Superior temporal gyrus (tissue), 1 donor: ENCODE results near the gene TRAF3IP3.

Source experiments
- DNase-seq: peaks from one replicate; pipeline ENCODE4 v3.0.0-alpha.2; 2016; ENCODE audit errors: extremely low spot score

TRAF3IP3 gene

DNA sequence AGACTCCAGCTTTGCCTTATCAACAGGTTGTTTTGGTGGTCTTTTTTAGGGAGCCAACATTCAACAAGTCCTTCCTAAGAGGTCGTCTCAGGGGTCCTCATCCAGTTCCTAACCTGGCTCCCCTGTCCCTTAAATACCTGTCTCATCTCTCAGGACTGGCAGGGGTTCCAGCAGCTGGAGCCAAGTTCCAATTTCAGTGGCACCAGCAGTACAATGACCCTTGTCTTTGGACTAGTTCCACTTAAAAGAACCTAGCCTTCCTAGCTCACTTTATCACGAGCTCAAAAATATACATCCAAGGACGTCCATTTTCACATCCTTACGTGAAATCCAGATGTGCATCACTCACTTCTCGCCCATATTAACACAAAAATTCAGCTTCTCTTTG, 18.7 kb upstream of the TRAF3IP3 start:
- no peak for DNase-seq

DNA sequence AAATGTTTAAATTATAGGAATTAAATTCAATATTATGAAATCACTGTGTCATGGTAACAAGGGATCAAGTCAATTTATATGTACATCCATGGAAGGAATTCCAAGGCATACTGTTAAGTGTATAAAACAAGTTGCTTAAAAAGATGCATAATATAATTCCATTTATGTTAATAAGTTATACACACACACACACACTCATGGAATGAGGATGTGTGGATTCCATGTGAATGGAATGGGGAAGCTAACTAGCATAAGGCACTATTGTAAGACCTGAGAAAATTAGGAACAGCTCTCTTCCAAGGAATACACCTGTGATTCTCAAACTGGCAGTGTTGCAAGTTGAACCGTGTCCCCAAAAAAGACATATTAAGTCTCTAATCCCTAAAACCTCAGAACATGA, 17.6 kb upstream of the TRAF3IP3 start:
- DNase-seq: no peak

DNA sequence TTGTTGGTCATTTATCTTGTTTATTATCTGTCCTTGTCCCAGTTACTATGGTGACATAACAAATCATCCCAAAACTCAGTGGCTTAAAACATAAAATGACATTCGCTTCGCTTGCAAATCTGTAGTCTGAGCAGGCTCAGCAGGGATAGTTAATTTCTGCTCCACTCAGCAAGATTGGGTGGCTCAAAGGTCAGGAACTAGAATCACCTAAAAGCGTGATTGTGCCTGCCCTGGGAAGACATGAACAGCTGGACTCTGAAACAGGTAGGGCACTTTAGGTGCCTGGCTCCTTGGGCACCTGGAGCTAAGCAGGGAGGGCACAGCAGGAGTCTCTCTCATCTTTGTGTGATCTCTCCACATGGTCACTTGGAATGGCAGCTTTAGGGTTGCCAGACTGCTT, 14.7 kb upstream of the TRAF3IP3 start:
- no peak for DNase-seq

DNA sequence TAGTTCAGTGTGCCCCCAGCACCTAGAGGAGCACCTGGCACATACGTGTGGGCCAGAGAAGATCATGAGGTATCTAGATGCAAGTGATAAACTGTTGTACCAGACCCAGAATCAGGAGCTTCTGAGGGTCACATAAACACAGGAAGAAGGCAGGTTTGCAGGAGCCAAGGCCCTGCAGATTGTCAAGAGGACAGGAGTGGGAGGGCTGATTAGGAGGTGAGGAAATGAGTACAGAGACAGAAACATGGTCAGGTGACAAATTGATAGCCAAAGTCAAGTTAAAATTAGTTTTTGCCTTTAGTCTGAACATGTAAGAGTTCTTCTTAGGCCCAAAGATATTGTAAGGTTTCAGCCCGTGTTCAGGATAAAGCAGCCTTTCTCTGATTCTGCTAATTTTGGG, 14.0 kb upstream of the TRAF3IP3 start:
- no peak for DNase-seq

DNA sequence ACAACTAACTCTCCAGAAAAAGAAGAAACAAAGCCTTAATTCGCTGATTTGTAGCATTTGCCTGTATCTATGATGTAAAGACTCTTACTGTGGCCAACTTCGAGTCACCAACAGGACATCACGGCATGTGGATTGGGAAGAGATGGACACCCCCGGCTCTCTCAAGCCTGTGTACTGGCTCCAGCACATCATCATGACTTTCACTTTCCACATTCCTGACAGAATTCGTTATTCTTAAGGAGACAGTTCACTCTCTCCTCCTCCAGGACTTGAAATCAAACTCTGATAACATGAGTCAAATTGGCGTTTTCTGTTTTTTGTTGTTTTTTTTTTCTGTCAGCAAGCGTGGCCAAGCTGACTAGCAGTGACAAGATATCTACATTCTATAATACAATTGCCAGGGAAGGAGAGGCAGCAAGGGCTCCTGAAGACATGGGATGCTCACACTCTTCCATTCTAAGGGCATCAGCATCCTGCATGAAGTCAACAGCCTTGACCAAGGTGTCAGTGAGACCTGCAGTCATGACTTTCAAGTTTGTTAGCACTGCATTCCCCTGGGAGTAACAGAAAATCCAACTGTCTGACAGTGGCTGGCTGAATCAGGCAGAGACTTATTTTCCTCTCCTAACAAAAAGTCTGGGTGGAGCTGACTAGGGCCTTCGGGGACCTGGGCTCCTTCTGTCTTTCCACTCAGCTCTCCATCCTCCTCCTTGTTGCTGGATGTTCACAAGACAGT, 13.3 kb upstream of the TRAF3IP3 start:
- peak; percentile 47 for DNase-seq

DNA sequence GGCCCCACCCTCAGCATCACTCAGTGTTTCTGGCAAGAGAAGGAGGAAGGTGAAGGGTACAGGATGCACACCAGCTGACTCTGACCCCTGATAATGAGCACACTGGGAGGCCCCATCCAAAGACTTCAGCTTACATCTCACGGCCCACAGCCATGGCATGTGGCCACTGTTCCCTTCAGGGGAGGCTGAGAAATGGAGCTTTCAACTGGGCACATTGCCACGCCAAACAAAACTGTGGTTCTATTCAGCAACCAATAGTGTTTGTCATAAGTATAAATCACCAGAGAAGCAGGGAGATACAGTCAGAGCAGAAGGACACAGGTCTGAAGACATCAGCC, 12.7 kb upstream of the TRAF3IP3 start:
- DNase-seq: peak; percentile 55

DNA sequence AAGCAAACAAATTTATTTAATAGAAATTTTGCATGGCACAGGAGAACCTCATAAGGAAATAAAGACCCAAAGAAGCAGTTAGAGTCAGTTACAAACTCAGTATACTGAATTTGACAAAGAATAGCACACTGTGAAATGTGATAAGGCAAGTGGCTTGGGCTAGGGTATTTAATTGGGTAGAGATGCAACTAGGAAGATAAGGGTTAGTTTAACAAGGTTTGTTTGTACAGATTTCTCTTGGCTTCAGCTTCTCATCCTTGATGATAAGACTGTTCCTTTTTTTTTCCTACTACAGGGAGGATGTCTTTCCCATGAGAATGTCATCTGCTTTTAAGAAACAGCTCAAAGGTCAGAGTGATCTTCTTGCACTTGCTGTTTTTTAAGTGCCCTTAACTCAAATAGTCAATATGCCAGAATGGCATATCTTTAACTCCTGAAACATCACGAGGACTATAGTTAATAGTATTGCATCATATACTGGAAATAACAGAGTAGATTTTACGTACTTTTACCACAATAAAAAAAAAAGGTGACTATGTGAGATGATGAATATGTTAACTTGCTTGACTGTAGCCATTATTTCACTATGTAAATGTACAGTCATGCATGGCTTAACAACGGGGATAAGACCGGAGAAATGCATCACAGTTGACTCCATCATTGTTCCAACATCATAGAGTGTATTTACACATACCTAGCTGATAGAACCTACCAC, 9.2 kb upstream of the TRAF3IP3 start:
- DNase-seq: no peak

DNA sequence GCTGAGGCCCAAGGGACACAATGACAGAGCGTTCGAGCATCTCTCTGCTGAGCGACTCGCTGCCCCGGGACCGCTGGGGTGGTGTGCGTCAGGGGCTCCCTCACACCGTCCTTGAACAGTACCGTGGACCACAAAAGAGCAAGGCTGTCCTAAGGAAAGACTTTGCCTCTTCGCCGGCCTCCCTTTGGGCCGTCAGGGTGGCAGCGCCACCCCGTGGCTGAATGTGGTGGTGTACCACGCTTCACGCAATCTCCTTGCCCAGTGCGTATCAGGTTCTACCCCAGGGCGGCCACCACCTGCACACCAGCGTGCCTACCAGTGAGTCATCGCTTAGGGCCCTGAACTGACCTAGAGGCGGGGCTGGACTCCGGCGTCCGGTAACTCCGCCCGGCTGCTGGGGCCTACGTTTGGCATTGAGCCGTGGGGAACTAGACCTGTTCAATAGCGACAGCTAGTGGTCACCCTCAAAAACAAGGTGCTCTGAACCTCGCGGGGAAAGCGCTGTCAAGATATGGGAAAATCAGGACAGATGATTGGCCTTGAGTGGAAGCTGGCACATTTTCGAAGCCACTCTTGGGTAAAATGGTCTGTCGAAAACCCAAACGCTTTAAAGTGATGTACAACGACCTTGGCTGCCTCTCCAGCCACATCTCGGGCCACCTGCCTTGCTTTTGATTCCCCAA, 8.1 kb upstream of the TRAF3IP3 start:
- peak; percentile 89 for DNase-seq

DNA sequence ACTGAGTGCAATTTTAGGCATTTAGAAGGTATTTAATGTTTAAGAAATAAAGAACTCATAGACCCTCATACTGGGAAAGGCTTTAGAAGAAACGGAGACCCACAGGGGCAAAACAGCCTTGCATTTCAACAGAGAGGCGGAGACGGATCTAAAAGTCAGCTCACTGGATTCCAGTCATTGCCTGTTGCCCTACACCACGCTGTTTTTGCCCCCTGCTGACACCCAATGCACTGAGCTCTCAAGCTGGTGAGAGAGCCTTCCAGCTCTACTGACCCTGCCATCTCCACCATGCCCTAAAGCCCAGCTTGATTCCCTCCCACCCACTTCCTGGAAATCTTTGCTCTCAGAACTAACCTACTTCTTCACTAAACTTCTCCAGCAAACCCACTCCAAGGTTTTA, 7.2 kb upstream of the TRAF3IP3 start:
- no peak for DNase-seq

DNA sequence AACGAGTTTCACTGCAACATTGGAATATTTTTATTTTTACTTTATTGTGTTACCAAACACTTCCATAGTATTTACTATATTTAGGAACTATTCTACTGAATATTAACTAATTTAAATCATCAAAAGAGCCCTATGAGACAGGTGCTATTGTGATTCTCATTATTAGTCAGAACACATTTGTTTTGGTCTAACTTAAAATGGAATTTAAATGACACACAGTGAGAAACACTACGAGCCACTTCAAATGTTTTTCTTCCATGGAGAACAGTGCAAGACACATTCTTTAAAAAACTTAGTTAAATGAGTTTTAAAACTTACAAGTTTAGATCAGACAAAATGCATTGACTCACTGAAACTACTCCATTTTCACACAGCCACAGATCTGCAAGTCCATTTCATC, 6.6 kb upstream of the TRAF3IP3 start:
- DNase-seq: no peak

DNA sequence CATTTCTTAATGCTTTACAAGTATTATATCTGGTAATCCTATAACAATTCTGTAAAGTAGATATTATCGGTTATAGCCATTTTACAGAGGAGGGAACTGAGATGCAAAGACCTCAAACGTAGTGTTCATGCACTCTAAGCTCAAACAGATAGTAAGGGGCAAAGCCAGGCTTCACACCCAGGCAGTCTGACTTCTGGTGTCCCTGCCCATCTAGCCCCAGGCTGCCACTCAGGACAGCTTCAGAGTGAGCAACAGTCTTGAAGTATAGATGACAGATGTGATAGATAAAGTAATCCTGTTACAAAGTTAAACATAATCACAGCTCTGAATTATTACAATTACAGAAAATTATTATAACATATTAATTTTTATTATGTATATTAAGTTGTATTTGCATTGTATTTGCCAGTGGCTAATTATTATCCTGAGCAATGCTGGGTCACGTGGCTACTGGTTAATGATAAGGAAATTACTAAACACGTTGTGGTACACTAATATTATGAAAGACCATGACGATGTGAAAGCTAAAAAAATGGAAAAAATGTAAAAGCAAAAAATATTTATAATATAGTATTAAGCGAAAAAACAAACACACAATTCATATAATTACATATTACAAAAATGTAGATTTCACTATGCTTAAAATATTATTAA, 6.1 kb upstream of the TRAF3IP3 start:
- no peak for DNase-seq

DNA sequence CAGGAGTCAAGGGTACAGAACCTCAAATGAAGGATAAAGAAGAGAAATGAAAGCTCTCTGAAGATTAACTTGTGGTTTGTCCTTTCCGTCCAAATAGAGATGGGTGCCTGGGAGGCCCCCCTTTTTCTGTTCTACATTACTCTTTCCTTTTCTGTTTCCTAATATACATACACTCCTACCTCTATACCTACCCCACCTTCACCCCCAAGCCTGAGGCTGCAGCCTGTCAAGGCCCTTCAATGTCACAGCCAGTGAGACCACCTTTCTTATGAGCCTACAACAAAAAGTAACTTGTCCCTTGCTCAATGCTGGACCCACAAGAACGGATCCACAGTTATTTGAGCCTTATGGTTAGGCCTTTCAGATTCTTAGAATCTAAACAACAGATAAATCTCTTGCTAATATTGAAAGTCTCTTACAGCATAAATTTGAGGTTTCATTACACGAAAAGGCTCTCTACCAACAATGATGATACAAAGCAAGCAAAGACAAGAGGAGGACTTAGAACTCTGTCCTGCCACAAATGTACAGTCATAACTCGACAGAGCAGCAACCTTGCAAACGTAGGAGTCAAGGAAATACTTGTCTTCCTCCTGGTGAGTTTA, 4.1 kb upstream of the TRAF3IP3 start:
- no peak for DNase-seq

DNA sequence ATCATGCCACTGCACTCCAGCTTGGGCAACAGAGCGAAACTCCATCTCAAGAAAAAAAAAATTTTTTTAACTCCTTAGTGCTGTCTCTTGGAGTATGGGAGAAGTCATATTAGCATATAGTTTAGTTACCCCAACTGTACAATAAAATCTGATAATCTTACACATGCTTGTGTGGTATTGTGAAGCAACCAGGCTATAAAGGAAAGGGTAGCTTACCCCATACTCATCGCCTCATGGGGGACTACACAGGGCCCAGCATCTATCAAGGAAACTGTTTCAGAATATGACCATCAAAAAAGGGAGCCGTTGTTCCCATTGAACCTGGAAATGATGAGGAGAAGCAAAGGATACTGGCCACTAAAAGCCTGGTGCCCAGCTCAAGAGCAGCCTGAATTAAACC, 3.0 kb upstream of the TRAF3IP3 start:
- DNase-seq: no peak

DNA sequence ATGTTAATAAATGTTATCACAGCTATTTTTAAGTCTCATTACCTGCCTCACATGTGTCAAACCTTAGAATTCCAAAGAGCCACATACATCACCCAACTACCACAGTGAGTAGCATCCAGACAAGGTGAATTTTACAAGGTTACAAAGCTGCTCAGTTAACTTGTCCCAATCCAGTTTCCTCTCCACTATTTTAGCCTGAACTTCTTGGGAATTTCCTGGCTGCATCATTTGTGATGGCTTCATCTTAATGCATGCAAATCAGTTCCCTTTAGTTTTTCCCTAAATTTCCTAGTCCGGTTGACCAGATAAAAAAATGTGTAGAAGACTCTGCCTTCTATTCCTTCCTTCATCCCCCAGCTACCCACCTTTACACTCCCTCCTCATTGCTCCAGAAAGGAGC, 597 bp upstream of the TRAF3IP3 start:
- DNase-seq: no peak

DNA sequence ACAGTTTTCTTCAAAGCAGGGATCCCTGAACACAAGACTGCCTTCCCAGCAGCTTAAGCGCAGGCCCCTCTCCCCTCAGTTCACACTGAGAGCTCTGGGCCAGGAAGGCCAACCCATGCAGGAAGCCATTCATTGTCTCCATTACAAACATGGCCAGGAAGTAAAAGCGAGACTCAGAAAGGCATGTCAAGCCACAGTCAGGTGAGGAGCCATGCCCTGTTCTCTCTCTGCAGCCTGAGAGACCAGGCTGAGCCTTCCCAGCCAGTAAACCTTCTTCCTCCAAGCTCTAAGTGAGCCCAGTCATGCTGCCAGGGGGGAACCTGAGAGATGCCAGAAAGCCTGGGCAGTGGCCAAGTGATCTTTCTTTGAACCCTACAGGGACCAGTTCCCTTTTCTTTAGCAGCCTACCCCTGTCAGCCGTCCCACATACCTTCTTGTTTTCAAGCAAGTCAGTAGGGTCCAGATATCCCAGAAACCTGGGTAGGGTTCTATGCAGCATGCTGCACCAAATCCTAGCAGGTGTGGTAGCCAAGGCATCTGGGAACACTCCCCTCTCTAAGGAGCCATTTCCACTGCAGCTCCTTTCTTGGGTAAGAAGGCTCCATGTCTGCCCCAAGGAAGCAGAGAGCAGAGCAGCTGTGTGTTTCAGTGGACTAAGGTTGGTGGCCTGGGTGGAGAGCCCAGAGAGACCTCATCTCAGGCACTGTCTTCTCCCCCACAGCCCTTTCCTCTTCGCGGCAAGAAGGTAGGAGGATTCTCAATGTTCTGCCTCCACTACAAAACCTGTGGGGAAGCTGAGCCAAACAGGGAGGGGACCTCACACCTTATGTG, 977 bp downstream of the TRAF3IP3 start:
- no peak for DNase-seq

DNA sequence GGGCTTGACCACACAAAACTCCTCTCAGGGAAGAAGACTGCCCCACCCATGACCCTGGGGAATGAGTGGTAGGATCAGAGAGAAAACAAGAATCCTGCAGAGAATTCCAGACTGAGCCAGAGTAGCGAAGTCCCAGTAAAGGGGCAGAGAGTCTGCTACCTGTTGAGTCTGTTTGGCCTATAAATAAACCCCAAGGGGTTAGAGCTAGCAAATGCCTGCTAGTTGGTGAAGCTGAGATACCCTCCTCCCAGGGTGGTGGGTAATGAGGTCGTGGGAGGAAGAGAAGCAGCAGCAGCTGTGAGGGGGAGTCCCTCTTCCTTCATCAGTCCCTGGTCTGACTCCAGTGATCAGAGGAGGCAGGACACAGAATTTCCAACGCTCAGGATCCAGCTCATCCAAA, 2.5 kb downstream of the TRAF3IP3 start:
- no peak for DNase-seq

DNA sequence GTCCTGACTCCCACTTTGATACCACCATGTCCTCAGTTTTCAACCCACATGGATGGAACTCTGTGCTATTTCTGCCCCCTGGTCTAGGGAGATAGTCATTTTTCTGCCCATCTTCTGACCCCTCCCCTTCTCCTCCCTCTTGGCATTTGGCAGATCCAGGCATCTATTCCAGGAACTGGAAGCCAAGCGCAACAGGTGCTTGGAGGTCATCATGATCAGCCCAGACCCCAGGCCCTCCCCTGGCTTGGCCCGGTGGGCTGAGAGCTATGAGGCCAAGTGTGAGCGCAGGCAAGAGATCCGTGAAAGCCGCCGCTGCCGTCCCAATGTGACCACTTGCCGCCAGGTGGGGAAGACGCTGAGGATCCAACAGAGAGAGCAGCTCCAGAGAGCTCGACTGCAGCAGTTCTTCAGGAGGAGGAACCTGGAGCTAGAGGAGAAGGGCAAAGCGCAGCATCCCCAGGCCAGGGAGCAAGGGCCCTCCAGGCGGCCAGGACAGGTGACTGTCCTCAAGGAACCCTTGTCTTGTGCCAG, 4.0 kb downstream of the TRAF3IP3 start:
- no peak for DNase-seq

DNA sequence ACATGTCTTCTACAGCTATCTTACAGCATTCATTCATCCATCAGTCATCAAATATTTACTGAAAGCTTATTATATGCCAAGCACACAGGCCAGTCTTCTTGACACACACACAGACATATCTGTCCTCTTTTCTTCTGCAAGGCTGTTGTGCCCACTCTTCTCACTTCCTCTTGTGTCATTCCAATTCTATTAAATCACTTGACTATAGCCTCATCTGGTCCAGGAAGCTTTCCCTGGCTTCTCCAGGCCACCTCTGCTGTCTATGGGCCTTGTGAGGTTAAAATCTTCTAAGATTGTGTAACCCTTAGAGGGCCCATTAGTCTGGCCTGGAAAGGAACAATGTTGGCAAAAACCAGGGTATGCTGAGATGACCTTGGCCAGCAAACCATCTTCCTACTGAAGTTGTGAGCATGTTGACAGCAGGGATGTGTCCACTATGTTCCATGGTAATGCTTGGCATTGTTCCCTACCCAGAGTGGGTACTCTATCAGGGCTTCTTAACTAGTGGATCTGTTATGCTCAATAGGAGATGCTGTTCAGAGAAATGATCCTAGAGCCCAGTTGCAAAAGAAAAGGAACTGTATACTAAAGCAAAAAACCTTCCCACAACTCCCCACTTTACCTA, 5.3 kb downstream of the TRAF3IP3 start:
- no peak for DNase-seq

DNA sequence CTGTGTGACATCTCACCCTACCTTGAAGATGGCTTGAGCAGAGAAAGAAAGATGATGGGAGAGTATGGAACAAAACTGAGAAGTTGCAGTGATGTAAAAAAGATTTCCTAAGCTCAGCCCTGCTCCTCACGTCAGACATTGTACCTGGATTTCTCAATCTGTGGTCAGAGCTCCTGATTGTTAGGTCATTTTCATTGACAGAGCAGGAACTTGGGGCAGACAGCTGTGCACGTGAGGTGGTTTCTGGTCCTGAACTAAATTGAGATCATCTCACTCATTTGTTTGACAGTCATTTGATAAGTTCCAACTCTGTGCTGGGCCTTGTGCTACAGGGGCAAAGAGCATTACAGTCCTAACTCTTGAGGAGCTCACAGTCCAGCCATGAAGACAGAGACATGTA, 10.2 kb downstream of the TRAF3IP3 start:
- DNase-seq: no peak

DNA sequence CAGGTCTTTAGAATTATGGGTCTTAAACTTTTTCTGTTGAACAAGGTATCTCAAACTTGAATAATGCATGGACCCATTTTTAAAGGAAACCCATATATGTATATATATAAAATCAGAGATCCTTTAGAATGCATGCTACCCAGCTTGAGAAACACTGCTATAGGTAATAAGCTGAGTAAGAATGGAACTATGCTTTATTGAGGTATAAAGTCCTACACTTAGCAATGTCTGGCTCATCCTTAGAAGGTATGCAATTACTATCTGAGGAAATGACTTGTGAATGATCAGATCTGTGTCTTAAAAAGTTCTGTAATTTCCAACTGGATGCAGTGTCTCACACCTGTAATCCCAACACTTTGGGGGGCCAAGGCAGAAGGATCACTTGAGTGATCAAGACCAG, 11.2 kb downstream of the TRAF3IP3 start:
- DNase-seq: no peak

DNA sequence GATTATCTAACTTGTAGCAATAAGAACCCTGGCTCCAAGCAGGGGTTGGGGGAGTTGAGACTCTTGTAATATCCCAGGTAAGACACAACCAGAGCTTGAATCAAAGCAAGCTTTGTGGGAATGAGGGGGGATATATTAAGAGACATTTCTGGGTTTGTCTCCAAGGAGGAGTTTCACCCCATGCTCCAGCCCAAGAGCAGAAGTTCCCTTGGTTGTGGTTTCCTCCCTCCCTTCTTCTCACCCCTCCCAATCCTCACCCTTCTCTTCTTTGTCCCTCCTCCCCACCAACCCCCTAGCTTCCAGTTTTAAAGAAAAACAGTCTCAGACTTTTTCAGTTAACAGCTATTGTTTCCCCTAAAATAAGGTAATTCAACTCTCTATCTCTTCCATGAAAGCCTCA, 11.9 kb downstream of the TRAF3IP3 start:
- DNase-seq: no peak
